ENCODE data around the gene MYCBPAP.

DNA sequence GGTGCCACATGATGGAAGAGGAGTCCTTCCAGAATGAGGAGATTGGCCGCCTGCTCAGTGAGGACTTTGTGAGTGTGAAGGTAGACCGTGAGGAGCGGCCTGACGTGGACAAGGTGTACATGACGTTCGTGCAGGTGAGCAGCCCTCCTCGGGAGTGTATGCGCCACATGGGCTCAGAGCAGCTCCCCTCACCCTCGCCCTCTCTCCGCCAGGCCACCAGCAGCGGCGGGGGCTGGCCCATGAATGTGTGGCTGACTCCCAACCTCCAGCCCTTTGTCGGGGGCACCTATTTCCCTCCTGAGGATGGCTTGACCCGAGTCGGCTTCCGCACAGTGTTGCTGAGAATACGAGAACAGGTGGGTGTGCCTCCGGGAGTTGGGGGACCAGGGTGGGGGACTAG is 40.6 kb downstream of the MYCBPAP start:
- TF ChIP-seq POLR2AphosphoS5 (IDR thresholded peaks at IDR 0.05; ENCODE audit: low read depth, low read length) (no peak), POLR2A (IDR thresholded peaks at IDR 0.05; ENCODE audit: borderline replicate concordance, extremely low read depth, insufficient read depth, insufficient read length) (no peak), CEBPB (IDR thresholded peaks at IDR 0.05; ENCODE audit: low read depth) (no peak), REST (IDR thresholded peaks at IDR 0.05; ENCODE audit: low read depth) (no peak), EGR1 (IDR thresholded peaks at IDR 0.05; ENCODE audit: low read depth) (no peak), TCF7L2 (IDR thresholded peaks at IDR 0.05; ENCODE audit: borderline replicate concordance, extremely low read depth, insufficient read depth, insufficient read length) (no peak), FOSL1 (IDR thresholded peaks at IDR 0.05; ENCODE audit: low read depth) (no peak), EZH2 (IDR thresholded peaks at IDR 0.05) (no peak)
- TF ChIP-seq, protein P1, sequence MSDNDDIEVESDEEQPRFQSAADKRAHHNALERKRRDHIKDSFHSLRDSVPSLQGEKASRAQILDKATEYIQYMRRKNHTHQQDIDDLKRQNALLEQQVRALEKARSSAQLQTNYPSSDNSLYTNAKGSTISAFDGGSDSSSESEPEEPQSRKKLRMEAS (IDR thresholded peaks at IDR 0.05) = no peak
- TF ChIP-seq, protein P2, sequence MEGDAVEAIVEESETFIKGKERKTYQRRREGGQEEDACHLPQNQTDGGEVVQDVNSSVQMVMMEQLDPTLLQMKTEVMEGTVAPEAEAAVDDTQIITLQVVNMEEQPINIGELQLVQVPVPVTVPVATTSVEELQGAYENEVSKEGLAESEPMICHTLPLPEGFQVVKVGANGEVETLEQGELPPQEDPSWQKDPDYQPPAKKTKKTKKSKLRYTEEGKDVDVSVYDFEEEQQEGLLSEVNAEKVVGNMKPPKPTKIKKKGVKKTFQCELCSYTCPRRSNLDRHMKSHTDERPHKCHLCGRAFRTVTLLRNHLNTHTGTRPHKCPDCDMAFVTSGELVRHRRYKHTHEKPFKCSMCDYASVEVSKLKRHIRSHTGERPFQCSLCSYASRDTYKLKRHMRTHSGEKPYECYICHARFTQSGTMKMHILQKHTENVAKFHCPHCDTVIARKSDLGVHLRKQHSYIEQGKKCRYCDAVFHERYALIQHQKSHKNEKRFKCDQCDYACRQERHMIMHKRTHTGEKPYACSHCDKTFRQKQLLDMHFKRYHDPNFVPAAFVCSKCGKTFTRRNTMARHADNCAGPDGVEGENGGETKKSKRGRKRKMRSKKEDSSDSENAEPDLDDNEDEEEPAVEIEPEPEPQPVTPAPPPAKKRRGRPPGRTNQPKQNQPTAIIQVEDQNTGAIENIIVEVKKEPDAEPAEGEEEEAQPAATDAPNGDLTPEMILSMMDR (IDR thresholded peaks at IDR 0.05 in 2 of 3, conservative IDR thresholded peaks at IDR 0.05 in 1 of 3; ENCODE audit: borderline replicate concordance in 1 of 3, insufficient read depth in 1 of 3, low read depth in 2 of 3, low read length in 2 of 3) = no peak
